Right hindlimb (tissue), 1 donor: ENCODE results near the gene FMO2.

Experiments
- DNase-seq: peaks from one replicate; pipeline ENCODE4 v3.0.0-alpha.2; 2018

Gene FMO2

GRCh38 chr1:171177261-171177660 is 7.8 kb upstream of the FMO2 start:
- DNase-seq, result no peak

- no peak for DNase-seq
These were observed 5.5 kb upstream of the FMO2 start for GRCh38 chr1:171179318-171180227.

GRCh38 chr1:171180670-171181069 is 4.4 kb upstream of the FMO2 start:
- no peak for DNase-seq

GRCh38 chr1:171188388-171189266 is 3.5 kb downstream of the FMO2 start:
- DNase-seq, result no peak

- no peak for DNase-seq
These were observed 6.9 kb downstream of the FMO2 start for GRCh38 chr1:171191992-171192391.

GRCh38 chr1:171195767-171196166 is 10.7 kb downstream of the FMO2 start:
- no peak for DNase-seq

DNA sequence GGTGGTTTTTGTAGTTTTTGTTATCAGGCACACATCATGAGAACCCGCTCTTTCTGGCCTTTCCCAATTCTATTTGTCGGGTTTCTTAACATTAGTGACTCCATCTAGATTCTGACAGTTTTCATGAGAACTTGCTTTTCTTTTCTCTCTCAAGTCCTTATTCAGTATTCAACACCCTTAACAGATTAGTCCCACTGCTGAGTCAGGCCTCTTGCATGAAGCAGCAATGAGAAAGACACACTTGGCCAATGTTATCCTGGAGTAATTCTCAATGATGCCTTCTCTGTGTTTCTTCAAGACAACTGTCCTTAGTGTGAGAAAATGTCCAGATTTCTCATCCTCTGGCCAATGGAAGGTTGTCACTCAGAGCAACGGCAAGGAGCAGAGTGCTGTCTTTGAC is 11.3 kb downstream of the FMO2 start:
- DNase-seq, result no peak

DNA sequence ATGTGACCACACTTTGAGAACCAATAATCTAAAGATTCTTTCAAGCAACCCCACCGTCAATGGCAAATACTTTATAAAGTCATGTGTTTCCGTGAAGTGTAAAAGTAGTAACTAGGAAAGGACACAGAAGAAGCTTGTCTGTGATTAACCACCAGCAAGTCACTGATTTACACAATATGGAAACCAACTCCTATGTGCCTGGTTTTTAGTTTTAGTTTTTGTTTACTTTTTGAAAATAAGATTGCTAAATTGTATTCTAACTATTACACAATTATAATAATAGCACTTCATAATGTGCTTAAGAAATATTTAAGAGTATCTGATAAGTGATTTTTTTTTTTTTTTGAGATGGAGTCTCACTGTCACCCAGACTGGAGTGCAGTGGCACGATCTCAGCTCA is 13.0 kb downstream of the FMO2 start:
- no peak for DNase-seq

DNA sequence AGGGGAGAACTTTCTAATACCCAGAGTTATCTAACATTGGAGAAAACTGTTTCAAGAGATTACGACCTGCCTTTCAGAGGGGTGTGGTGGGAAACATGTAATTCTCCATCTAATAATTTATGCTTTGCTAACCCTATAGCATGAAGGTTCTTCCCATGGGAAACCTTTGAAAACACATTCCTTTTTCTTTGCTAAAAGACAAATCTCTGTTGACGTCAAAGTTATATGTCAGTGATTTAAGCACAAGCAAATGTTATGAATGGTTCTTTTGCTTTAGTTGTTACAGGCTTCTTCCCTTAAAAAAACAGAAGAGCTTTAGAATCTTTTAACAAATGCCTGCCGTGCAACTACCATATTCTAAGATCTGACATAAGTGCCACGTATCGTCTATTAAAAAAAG is 19.2 kb downstream of the FMO2 start:
- no peak for DNase-seq

DNA sequence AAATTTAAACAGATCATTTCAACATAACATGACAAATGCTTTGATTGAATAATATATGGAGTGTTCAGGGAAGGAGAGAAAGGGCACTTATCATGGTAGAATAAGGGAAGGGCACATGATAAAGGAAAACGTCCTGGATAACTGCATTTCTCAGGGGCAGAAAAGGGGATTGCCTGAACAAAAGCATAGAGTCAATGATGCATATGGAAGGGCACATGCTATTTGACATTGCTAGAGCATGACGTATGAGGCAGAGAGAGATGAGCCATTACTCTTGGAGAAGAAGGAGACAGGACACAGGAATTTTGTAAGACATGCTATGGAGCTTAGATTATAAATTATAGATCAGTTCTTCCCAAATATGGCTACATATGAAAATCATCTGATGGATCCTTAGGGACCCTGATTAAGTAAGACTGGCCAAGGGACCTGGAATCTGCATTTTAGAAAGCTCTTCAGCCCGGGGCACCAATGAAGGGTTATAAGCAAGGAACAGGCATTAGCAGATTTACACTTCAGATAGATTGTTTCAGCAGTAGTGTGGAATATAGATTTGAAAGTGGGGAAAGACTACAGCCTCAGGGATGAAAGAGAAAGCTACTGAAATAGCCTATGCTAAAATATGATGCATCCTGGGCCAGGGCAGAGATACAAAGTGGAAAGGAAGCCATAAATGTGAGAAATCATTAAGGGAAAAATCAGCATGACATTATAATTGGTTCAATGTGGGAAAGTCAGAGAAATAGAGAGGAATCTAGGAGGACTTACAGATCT is 21.3 kb downstream of the FMO2 start:
- DNase-seq, result no peak

- DNase-seq, result no peak
These were observed 21.9 kb downstream of the FMO2 start for GRCh38 chr1:171206978-171207355.

DNA sequence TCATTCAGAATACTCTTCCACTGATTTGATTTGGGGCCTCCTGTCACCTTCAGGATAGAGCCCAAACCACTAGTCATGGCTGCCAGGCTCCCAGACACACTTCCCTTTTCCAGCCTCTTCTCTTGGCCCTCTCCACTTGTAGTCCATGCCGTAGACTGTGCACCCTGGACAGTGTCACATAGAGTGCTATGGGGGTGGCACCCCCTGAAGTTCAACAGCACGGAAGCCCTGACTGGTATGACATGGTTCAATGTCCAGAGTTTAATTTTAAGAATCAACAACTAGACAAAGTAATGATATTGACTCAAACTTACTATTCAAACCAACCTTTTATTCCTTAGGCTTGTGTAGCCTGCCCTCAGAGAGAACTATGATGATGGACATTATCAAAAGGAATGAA is 22.3 kb downstream of the FMO2 start:
- no peak for DNase-seq

DNA sequence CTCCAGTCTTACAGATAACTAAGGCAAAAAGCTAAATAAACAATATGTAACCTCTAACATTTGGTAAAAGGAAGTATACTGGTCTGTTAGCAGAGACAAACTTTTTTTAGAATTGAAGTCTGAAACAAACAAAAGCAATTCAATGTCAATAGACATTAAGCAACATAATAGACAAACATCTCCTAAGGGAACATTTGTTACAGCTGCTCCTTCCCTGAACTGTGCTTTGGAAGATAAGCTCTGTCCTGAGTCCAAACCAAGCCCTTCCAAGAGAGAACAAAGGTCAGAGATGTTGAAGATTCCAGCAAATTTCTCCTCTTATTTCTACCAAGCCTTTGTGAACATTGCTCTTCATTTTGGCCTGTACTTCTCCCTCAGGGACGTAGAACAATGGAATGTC is 25.3 kb downstream of the FMO2 start:
- DNase-seq, result peak; percentile 46

- DNase-seq, result no peak
These were observed 27.7 kb downstream of the FMO2 start for GRCh38 chr1:171212607-171213351.

DNA sequence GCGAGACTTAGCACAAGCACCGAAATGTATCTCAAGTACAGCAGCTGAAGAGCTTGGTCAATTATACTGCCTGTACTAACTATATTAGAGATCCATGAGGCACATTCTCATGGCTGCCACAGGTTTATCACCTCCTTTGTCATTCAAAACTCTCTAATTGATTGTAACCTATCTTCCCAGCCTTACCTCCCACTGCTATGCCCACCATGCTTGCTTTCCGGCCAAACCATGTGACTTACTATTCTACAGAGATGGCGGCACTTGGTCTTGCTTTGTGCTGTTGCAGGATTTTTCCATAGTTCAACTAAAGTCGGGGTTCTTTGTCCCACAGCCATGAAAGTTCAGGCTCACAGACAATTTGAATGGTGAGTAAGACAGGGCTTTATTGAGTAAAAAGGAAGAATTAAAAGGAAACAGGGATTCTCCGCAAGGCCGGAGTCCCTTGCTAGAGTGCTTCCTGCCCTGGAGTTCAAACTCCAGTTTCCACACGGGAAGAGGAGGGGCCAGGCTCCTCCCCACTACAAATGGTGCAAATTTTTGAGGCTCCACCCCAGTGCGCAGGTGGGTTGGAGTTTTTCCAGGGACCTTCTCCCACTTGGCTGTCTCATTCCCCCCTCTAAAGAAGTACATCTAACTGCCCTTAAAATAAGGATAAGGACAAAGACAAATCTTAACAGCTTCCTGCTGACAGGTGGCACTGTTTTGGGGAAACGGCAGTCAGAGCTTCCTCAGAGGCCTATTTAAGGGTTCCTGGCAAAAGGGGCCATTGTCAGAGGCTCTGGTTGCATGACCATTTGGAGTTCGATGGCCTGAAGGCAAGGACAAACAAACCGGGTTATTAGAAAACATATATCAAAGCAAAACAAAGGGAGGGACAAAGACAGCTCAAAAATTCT is 28.7 kb downstream of the FMO2 start:
- no peak for DNase-seq

DNA sequence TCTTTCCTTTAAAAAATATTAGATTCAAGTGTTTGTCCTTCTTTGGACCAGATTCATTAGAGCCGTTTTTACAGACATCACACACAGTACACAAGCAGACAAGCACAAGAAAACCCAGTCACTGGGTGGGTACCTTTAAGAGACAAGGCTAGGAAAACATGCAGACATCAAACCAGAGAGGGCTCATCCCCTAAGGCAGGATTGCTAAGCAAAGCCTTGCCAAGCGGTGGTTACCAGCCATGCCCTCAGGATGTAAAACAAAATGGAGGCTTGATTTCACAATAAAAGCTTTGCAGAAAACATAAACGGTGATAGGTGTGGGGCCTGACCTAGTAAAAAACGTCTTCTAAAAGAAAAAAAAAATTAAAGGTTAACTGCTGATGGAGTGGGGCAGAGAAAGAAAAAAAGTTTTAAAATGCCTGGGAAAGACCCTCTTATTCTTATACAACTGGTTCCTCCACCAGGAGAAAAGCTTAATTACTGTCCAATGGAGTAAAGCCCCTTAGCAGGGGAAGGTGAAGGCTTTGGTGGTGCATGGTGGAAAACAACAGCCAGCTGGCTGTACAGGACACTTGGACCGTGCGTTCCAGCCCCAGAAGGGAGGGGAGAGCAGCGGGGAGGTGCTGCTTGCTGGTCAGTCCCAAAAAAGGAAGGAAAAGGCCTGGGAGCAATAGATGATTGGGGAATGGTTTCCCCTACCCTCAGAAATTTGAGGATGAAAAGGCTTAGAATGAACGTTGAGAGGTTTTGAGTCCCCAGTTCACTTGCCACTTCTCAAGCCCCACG is 32.8 kb downstream of the FMO2 start:
- no peak for DNase-seq

- no peak for DNase-seq
These were observed 33.6 kb downstream of the FMO2 start for GRCh38 chr1:171218661-171219060.

GRCh38 chr1:171219346-171220080 is 34.4 kb downstream of the FMO2 start:
- DNase-seq, result no peak

DNA sequence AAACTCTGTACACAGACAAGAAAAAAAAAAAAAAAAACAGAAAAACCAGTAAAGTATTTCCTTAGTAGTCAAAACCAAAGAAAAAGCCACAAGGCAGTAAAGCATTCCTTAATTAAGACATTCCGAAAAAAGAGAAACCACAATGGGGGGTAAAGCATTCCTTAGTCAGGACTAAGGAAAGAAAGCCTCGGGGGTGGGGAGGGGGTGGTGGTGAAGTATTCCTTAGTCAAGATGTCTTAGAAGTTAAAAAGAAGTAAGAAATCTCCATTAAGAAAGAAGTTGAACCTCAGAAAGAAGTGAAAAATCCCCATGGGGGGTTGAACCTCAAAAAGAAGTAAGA is 35.0 kb downstream of the FMO2 start:
- DNase-seq, result peak; percentile 23

DNA sequence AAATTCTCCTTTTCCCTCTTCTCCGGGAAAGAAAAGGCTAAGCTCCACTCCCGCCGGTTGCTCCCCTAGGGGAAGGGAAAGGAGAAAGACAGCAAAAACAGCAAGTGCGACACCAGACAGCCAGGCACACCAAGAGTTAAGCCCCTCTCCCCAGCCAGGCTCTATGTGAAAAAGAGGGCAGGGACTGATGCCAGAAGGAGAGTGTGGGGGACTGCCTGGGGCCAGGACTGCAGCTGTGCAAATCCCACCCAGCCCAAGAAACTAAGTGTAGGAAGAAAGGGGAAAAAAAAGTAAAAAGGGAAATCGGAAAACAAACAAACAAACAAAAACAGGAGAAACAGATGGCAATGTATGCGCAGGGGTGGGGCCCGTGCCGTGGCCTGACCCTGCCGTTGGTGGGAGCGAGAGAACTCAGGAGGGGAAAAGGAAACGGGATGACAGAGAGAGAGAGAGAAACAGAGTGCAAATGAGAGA is 35.5 kb downstream of the FMO2 start:
- DNase-seq, result peak; percentile 89
